ENCODE results near the gene CCER1.

DNA sequence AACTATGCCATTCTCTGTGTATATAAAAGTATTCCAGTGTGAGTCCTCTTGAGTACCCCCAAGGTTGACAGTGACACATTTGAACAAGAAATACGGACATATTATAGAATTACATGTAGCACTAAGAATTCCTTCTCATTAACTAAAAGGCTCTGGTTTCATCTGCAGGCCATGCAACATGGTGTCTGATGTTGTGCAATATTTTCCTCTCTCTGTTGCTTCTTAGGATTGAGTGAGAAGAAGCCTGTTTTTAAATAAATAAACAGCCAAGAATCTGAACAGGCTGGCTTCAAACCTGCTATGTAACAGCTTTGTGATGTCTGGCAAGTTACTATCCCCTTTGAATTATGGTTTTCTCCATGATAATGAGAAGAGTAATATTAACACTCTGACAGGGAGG, 22.2 kb upstream of the CCER1 start:
- TF ChIP-seq, protein P1, sequence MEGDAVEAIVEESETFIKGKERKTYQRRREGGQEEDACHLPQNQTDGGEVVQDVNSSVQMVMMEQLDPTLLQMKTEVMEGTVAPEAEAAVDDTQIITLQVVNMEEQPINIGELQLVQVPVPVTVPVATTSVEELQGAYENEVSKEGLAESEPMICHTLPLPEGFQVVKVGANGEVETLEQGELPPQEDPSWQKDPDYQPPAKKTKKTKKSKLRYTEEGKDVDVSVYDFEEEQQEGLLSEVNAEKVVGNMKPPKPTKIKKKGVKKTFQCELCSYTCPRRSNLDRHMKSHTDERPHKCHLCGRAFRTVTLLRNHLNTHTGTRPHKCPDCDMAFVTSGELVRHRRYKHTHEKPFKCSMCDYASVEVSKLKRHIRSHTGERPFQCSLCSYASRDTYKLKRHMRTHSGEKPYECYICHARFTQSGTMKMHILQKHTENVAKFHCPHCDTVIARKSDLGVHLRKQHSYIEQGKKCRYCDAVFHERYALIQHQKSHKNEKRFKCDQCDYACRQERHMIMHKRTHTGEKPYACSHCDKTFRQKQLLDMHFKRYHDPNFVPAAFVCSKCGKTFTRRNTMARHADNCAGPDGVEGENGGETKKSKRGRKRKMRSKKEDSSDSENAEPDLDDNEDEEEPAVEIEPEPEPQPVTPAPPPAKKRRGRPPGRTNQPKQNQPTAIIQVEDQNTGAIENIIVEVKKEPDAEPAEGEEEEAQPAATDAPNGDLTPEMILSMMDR (IDR thresholded peaks at IDR 0.05) = no peak
- no peak for TF ChIP-seq POLR2A (IDR thresholded peaks at IDR 0.05)
